H9 (cell line): ENCODE measurements around the gene JAK1. TPM values are rescaled to one million over a fixed set of nuclear protein-coding genes. Genes with fewer than 3 reads are reported as not detected.

Experiments used
- DNase-seq: peaks from one replicate; pipeline ENCODE4 v3.0.0-alpha.2; 2017
- H2AFZ ChIP-seq: one replicate; pipeline ENCODE4 v1.6.1; 2013; ENCODE audit warnings: mild to moderate bottlenecking, low read length, control low read depth, moderate library complexity
- H2AK5ac ChIP-seq: 2 replicates; pipeline ENCODE4 v1.6.1; 2013; ENCODE audit warnings: low read length, control low read depth, mixed read lengths; ENCODE audit not compliant: insufficient read length
- H2BK120ac ChIP-seq: one replicate; pipeline ENCODE4 v1.6.1; 2013; ENCODE audit warnings: low read depth, mild to moderate bottlenecking, low read length, control low read depth, inconsistent platforms; ENCODE audit not compliant: poor library complexity, severe bottlenecking
- H2BK12ac ChIP-seq: 2 replicates; pipeline ENCODE4 v1.6.1; 2013; ENCODE audit warnings: low read length, control low read depth, mixed read lengths, low read depth; ENCODE audit not compliant: insufficient read length
- H2BK15ac ChIP-seq: 2 replicates; pipeline ENCODE4 v1.6.1; 2013; ENCODE audit warnings: low read depth, low read length, control low read depth
- H2BK20ac ChIP-seq: one replicate; pipeline ENCODE4 v1.6.1; 2013; ENCODE audit warnings: low read depth, mild to moderate bottlenecking, low read length, control low read depth, inconsistent platforms; ENCODE audit not compliant: poor library complexity, severe bottlenecking
- H2BK5ac ChIP-seq: 2 replicates; pipeline ENCODE4 v1.6.1; 2013; ENCODE audit warnings: low read length, control low read depth, mixed read lengths; ENCODE audit not compliant: insufficient read length
- H3K14ac ChIP-seq: 2 replicates; pipeline ENCODE4 v1.6.1; 2013; ENCODE audit warnings: low read length, control low read depth; ENCODE audit not compliant: insufficient read depth
- H3K18ac ChIP-seq: 2 replicates; pipeline ENCODE4 v1.6.1; 2013; ENCODE audit warnings: low read depth, mild to moderate bottlenecking, mixed read lengths, low read length, control low read depth; ENCODE audit not compliant: insufficient read length
- H3K23ac ChIP-seq: 2 replicates; pipeline ENCODE4 v1.6.1; 2013; ENCODE audit warnings: low read length, control low read depth, mixed read lengths, low read depth; ENCODE audit not compliant: insufficient read length
- H3K23me2 ChIP-seq: 2 replicates; pipeline ENCODE4 v1.6.1; 2013; ENCODE audit warnings: low read depth, mild to moderate bottlenecking, mixed read lengths, low read length, control low read depth; ENCODE audit not compliant: insufficient read length, poor library complexity, severe bottlenecking
- H3K27ac ChIP-seq: 2 replicates; pipeline ENCODE4 v1.5.1; 2013; ENCODE audit warnings: low read length, control low read depth, mixed read lengths, low read depth; ENCODE audit not compliant: insufficient read length
- H3K27me3 ChIP-seq: 2 replicates; pipeline ENCODE4 v1.6.1; 2013; ENCODE audit warnings: low read length, control low read depth, inconsistent platforms; ENCODE audit not compliant: insufficient read depth
- H3K4ac ChIP-seq: 2 replicates; pipeline ENCODE4 v1.6.1; 2013; ENCODE audit warnings: low read depth, mild to moderate bottlenecking, control low read depth, inconsistent platforms, low read length, moderate library complexity
- H3K4me1 ChIP-seq: 2 replicates; pipeline ENCODE4 v1.6.1; 2013; ENCODE audit warnings: low read length, control low read depth, inconsistent platforms; ENCODE audit not compliant: insufficient read depth
- H3K4me2 ChIP-seq: 2 replicates; pipeline ENCODE4 v1.6.1; 2013; ENCODE audit warnings: low read length, control low read depth, mixed read lengths; ENCODE audit not compliant: insufficient read length, insufficient read depth
- H3K56ac ChIP-seq: 2 replicates; pipeline ENCODE4 v1.6.1; 2013; ENCODE audit warnings: low read depth, mild to moderate bottlenecking, mixed read lengths, low read length, control low read depth; ENCODE audit not compliant: insufficient read length
- H3K79me1 ChIP-seq: 2 replicates; pipeline ENCODE4 v1.6.1; 2013; ENCODE audit warnings: low read depth, mild to moderate bottlenecking, moderate library complexity, low read length, control low read depth, inconsistent platforms; ENCODE audit not compliant: insufficient read depth, poor library complexity, severe bottlenecking
- H3K79me2 ChIP-seq: 2 replicates; pipeline ENCODE4 v1.6.1; 2013; ENCODE audit warnings: low read length, control low read depth, inconsistent platforms; ENCODE audit not compliant: insufficient read depth
- H3K9ac ChIP-seq: 2 replicates; pipeline ENCODE4 v1.6.1; 2013; ENCODE audit warnings: low read length, control low read depth, mixed read lengths; ENCODE audit not compliant: insufficient read length; ENCODE audit errors: extremely low read depth
- H3K9me3 ChIP-seq: one replicate; pipeline ENCODE4 v1.6.1; 2013; ENCODE audit warnings: low read depth, low read length, inconsistent platforms; ENCODE audit not compliant: control insufficient read depth
- H3T11ph ChIP-seq: one replicate; pipeline ENCODE4 v1.6.1; 2013; ENCODE audit warnings: mild to moderate bottlenecking, low read length, control low read depth, inconsistent platforms
- H4K20me1 ChIP-seq: one replicate; pipeline ENCODE4 v1.6.1; 2013; ENCODE audit not compliant: control insufficient read depth, insufficient read length, insufficient read depth
- H4K5ac ChIP-seq: 2 replicates; pipeline ENCODE4 v1.6.1; 2013; ENCODE audit warnings: low read depth, mild to moderate bottlenecking, mixed read lengths, low read length, control low read depth; ENCODE audit not compliant: insufficient read length
- H4K8ac ChIP-seq: replicated peaks from 2 replicates; pipeline ENCODE4 v1.6.1; 2013; ENCODE audit warnings: low read length, control low read depth, mixed read lengths, low read depth; ENCODE audit not compliant: insufficient read length
- H4K91ac ChIP-seq: 2 replicates; pipeline ENCODE4 v1.6.1; 2013; ENCODE audit warnings: low read depth, mild to moderate bottlenecking, moderate library complexity, mixed read lengths, low read length, control low read depth; ENCODE audit not compliant: insufficient read length
- H3K27ac Mint-ChIP-seq, 3 experiments: 2 replicates in 2 of 3; 3 replicates in 1 of 3; pipeline ENCODE4 v1.8.0; 2020 to 2021; ENCODE audit warnings: mixed read lengths in 3 of 3, mild to moderate bottlenecking in 1 of 3, moderate library complexity in 1 of 3
- H3K27me3 Mint-ChIP-seq: 2 replicates; pipeline ENCODE4 v1.8.0; 2021; ENCODE audit warnings: low read depth, mild to moderate bottlenecking, moderate library complexity, mixed read lengths
- H3K36me3 Mint-ChIP-seq, 3 experiments: 2 replicates in 2 of 3; 3 replicates in 1 of 3; pipeline ENCODE4 v1.8.0; 2020 to 2021; ENCODE audit warnings: low read depth in 3 of 3, mixed read lengths in 3 of 3; ENCODE audit not compliant: insufficient read depth in 1 of 3
- H3K4me1 Mint-ChIP-seq, 2 experiments: 2 replicates each; pipeline ENCODE4 v1.8.0; 2020; ENCODE audit warnings: mixed read lengths in 2 of 2
- H3K4me3 Mint-ChIP-seq, 2 experiments: 2 replicates in 1 of 2; 3 replicates in 1 of 2; pipeline ENCODE4 v1.8.0; 2020 to 2021; ENCODE audit warnings: mild to moderate bottlenecking in 2 of 2, mixed read lengths in 2 of 2, moderate library complexity in 1 of 2
- H3K9me3 Mint-ChIP-seq, 2 experiments: 2 replicates in 1 of 2; 3 replicates in 1 of 2; pipeline ENCODE4 v1.8.0; 2020; ENCODE audit warnings: mild to moderate bottlenecking in 2 of 2, mixed read lengths in 2 of 2, moderate library complexity in 1 of 2
- WGBS: extraction: QIAGEN DNeasy Blood & Tissue Kit; methylation state at CpG from one replicate; pipeline ENCODE4 v1.1.7; 2013; ENCODE audit warnings: missing lambda C conversion rate, low lambda C conversion rate, mixed read lengths; ENCODE audit not compliant: insufficient read length; ENCODE audit errors: extremely low coverage; 5-methylcytosine and 5-hydroxymethylcytosine counted together
- total RNA-seq: library from RNA; stranded (reverse); gene quantifications from 2 replicates; pipeline ENCODE4 v1.2.1, GENCODE V29; 2021
- TF ChIP-seq, protein P1 (sequence below): fragments of 200-600 bp; sonication (generic); conservative IDR thresholded peaks from 3 replicates; pipeline ENCODE4 v1.8.0; 2021; ENCODE audit warnings: antibody characterized with exemption, mild to moderate bottlenecking

The JAK1 gene
- total RNA-seq, 1 experiment from 2014 or later, result 12.8 TPM

DNA sequence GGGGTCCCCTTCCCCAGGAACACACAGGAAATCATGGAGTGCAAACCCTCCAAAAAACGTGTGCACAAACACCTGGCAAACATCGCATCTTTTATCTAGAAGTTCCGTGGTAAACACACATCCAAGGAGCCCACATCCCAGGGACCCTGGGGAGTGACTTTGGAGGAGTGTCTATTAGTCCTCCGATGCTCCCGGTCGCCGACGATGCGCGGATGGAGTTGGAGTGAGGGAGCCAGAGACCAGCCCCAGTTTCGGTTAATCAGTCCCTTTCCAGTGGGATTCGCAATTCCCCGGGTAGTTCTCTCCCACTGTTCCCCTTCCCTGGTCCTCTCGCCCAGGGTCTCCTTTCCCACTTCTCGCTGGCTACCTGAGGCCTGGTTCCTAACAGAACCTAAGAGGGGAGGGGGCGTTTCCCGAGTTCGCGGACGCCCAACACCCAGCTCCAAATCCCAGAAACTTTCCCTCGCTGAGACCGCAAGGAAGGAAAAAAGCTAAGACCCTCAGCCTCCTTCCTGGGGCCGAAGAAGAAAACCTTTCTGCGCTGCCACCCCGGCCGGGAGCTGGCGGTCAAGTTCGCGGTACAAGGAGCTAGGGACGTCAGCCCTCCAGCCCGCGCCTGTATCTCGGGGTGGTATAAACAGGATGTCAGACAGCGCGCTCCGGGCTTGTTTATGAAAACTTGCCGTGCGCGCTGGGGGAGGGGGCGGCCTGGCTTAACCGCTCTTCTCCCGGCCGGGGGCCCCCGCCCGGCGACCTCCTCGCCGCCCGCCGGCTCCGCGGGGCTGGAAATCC lies 787 bp downstream of the JAK1 start:
- Histone ChIP-seq H4K91ac (no peak overlapping the region), H3K27me3 (peaks cover 2% of the 10 kb centered on the region; the same call in 1 of the 2 replicates), H3K56ac (no peak overlapping the region), H3K79me1 (no peaks in the 10 kb centered on the region), H2BK15ac (no peak overlapping the region), H4K20me1 (no peaks in the 10 kb centered on the region), H3K27ac (no peak overlapping the region), H2AK5ac (no peak overlapping the region), H3K14ac (peak overlapping the region; percentile 13; the same call in 1 of the 2 replicates), H4K8ac (no peak overlapping the region), H3K9ac (peak overlapping the region; percentile 35), H4K5ac (no peak overlapping the region), H3K4ac (no peak overlapping the region), H3K18ac (no peak overlapping the region), H3K79me2 (peaks cover 2% of the 10 kb centered on the region; the same call in 1 of the 2 replicates), H2AFZ (no peak overlapping the region), H2BK12ac (no peak overlapping the region), H3K23me2 (peaks cover 8% of the 10 kb centered on the region), H2BK5ac (no peak overlapping the region), H2BK20ac (no peak overlapping the region), H3K4me1 (peaks cover 5% of the 10 kb centered on the region; the same call in 1 of the 2 replicates), H3K9me3 (no peaks in the 10 kb centered on the region), H2BK120ac (no peak overlapping the region), H3K4me2 (peak overlapping the region; percentile 81), H3T11ph (no peak overlapping the region), H3K23ac (no peak overlapping the region)
- TF ChIP-seq, protein P1, sequence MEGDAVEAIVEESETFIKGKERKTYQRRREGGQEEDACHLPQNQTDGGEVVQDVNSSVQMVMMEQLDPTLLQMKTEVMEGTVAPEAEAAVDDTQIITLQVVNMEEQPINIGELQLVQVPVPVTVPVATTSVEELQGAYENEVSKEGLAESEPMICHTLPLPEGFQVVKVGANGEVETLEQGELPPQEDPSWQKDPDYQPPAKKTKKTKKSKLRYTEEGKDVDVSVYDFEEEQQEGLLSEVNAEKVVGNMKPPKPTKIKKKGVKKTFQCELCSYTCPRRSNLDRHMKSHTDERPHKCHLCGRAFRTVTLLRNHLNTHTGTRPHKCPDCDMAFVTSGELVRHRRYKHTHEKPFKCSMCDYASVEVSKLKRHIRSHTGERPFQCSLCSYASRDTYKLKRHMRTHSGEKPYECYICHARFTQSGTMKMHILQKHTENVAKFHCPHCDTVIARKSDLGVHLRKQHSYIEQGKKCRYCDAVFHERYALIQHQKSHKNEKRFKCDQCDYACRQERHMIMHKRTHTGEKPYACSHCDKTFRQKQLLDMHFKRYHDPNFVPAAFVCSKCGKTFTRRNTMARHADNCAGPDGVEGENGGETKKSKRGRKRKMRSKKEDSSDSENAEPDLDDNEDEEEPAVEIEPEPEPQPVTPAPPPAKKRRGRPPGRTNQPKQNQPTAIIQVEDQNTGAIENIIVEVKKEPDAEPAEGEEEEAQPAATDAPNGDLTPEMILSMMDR, result no peak
- peak overlapping the region; percentile 81 to 91 for H3K4me3 Mint-ChIP-seq
- H3K9me3 Mint-ChIP-seq, result no peaks in the 10 kb centered on the region
- peak; percentile 45 for DNase-seq
- H3K27me3 Mint-ChIP-seq, result peaks cover 37% of the 10 kb centered on the region
- H3K27ac Mint-ChIP-seq, result peak overlapping the region in 2 of 3 experiments; percentile 15 to 46; a peak in 1 of 7 replicates
- no CpG with 5 or more reads among the region's 52 CpGs for WGBS
- H3K4me1 Mint-ChIP-seq, result peaks cover 25 to 26% of the 10 kb centered on the region in 2 experiments
- H3K36me3 Mint-ChIP-seq, result peaks cover 0 to 2% (median 0%) of the 10 kb centered on the region in 3 experiments; a peak in 1 of 7 replicates
